HuH-7.5 (cell line): ENCODE measurements around the gene CDX2.

Experiments
- DNase-seq: peaks from one replicate; pipeline ENCODE4 v3.0.0; 2011; ENCODE audit warnings: low spot score

Gene CDX2

GRCh38 chr13:27915301-27916207 lies 53.6 kb downstream of the CDX2 start:
- no peak for DNase-seq

- no peak for DNase-seq
Observed at GRCh38 chr13:27913160-27913559, 56.0 kb downstream of the CDX2 start.

GRCh38 chr13:27911521-27911920 lies 57.6 kb downstream of the CDX2 start:
- no peak for DNase-seq
